T47D (cell line): Measurements from ENCODE around the gene FBXL7.

ENCODE experiments used
- DNase-seq, 2 experiments: peaks; one replicate each; pipeline versions ENCODE4 v3.0.0 to v3.0.0-alpha.2; 2011 to 2012; ENCODE audit warnings: low read depth in 1 of 2, low spot score in 1 of 2
- JUND ChIP-seq: IDR thresholded peaks from 2 replicates; pipeline ENCODE4 v1.6.1; 2012; ENCODE audit warnings: low read depth
- in situ Hi-C: cut with HindIII; loops from 2 replicates; pipeline ENCODE4 v1.10.0; 2016; ENCODE audit warnings: low sequenced_read_pairs, low pct_unique_long_range_greater_than_20kb

Gene FBXL7

DNA sequence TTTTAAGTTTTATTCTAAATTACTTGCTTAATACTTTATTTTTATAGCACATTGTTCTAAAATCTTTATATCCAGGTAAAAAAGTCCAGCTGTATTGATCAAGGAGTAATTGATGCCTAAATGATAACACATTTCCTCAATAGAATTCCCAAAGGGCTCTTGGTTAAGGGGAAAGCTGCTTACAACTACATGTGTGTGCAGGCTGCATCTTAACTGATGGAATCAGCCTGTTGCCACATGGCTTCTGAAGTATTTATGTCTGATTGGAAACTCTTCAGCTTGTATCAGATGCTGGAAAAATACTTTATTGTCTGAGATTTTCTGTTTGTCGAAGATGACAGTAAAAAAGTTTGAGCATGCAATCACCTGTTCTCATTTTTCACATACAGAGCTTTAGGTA lies 182.6 kb downstream of the FBXL7 start:
- no peak for TF ChIP-seq JUND
- in situ Hi-C loops: no loop called here
- no peak for DNase-seq

- DNase-seq: no peak
- in situ Hi-C loops: no loop called here
- TF ChIP-seq JUND: no peak
These were observed 183.4 kb downstream of the FBXL7 start for GRCh38 chr5:15683332-15683731.

DNA sequence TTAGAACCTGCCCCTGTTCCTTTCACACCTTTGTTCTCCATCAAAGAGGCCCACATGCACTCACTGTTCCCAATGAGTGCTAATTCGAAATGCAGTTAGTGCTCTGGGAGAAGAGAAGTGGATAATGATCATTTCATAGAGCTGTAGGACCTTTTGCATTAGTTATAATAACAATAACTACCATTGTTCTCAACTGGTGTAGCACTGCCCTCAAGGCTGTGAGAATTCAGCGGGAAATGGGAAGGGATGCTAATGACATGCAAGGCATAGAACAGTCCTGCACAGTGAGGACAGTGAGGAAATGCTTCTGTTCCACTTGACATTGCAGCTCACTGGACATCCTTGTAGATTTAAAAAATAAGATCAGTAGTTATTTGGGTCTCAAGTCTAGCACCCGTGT lies 187.4 kb downstream of the FBXL7 start:
- no peak for TF ChIP-seq JUND
- in situ Hi-C loops: no loop called here
- no peak for DNase-seq

DNA sequence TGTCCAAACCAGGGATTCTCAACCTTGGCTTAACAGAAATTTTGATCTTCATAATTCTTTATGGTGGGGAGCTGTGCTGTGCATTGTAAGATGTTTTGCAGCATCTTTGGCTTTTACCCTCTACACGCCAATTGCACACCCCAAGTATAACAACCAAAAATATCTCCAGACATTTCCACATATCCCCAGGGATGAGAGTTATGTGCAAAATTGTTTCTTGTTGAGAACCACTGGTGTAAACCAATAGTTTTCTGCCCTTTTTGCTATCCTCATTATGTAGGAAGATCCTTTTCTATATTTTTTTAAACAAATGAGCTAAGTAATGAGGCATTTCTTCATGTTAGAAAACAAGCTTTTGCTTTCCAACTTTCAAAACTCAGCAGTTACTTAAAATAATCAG lies 189.9 kb downstream of the FBXL7 start:
- no peak for DNase-seq
- TF ChIP-seq JUND: no peak
- in situ Hi-C loops: no loop called here

DNA sequence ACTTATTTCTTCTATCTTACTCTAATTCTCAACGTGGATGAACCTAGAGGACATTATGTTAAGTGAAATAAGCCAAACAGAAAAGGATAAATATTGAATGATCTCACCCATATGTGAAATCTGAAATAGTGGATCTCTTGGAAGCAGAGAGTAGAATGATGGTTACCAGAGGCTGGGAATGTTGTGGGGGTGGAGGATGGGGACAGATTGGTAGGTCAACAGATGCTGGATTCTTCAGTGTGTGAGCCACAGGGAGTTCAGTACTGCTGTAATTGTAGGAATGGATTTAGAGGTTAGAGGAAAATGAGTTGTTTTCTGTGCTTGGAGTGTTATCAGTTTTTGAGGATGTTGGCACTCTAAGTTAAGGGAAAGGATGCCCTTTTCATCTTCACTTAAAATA lies 190.6 kb downstream of the FBXL7 start:
- DNase-seq: no peak
- in situ Hi-C loops: no loop called here
- no peak for TF ChIP-seq JUND

DNA sequence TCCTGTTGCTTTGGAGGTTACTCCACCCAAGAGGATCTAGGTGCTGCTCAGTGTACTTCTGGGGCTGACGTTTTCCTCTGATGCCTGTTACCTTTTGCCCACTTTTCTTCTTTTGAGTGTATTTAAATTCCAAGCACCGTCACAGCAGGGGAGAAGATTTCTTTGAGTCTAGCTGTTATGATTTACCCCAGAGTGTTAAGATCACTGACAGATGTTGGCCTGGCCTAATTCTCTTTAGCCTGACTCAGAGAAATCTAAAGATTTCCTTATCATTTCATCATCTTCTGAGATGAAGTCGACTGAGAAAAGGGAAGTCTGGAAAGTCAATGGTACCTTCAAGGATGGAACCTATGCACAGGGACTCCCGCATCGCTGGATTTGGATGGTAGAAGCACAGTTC lies 191.5 kb downstream of the FBXL7 start:
- no peak for TF ChIP-seq JUND
- in situ Hi-C loops: no loop called here
- DNase-seq: no peak

- in situ Hi-C loops: no loop called here
- no peak for DNase-seq
These were observed 192.9 kb downstream of the FBXL7 start for GRCh38 chr5:15692706-15693381.

DNA sequence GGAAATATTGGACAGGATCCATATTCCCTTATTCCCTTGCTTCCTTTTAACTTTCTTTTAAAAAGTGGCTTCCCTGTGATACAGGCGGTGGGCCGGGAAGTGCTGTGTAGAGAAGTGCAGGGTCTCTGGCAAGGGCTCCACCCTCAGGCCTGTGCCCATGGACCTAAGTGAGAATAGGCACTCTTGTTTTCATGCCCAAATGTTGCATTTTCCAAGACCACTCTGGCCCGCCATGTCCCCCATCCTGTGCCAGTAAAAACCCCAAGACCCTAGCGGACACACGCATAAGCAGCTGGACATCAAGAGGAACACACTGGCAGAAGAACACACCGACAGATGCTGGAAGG lies 193.4 kb downstream of the FBXL7 start:
- no peak for DNase-seq
- in situ Hi-C loops: no loop called here
- no peak for TF ChIP-seq JUND

More at GRCh38 chr5:15692706-15693381, 192.9 kb downstream of the FBXL7 start:
- no peak for TF ChIP-seq JUND

GRCh38 chr5:15693933-15694332 lies 194.0 kb downstream of the FBXL7 start:
- in situ Hi-C loops: no loop called here
- TF ChIP-seq JUND: no peak
- DNase-seq: no peak

DNA sequence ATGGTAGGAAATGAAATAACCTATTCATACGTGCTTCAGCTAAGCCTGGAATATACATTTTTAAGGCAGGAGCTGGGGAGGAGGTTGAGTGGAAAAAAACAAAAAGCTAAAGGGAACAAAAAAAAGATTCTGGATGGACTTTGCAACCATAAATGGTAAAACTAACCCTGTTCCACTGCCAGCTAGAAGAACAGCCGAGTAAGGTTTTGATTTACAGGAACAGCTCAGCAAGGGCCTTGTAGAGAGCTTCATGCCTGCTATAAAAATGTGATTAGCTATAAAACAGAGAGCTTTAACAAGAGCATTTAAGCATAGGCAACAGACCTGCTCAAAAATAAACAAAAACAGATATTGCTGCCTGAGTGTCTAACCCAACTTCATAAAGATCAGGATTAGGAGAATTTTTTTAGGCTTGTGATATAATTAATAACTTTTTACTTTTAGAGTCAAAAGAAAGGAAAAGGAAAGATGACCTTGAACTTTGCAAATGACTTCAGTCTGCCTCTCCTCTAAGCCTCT lies 194.8 kb downstream of the FBXL7 start:
- TF ChIP-seq JUND: no peak
- DNase-seq: no peak
- in situ Hi-C loops: no loop called here

GRCh38 chr5:15695215-15695731 lies 195.3 kb downstream of the FBXL7 start:
- no peak for DNase-seq
- TF ChIP-seq JUND: no peak
- in situ Hi-C loops: no loop called here

DNA sequence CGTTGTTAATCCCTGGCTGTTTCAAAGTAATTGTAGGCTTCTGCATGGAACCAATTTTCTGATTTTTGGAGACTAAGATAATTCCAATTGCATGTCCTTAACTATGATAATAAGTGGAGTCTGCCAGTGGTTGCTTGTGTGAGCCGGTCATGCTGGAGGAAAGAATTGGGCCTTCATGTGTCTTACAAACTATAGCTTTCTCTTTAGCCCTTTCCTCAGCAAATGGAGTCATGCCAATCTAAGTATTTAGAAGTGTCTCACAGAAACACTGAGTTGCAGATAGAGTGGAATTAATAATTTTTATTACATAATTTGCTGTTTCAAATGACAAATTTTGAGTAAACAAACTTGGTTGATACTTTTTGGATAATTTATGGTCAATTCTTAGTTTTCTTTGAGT lies 200.4 kb downstream of the FBXL7 start:
- in situ Hi-C loops: no loop called here
- no peak for TF ChIP-seq JUND
- DNase-seq: no peak

- in situ Hi-C loops: no loop called here
- TF ChIP-seq JUND: no peak
- no peak for DNase-seq
These were observed 202.1 kb downstream of the FBXL7 start for GRCh38 chr5:15702102-15702501.

- in situ Hi-C loops: no loop called here
- DNase-seq: no peak
- no peak for TF ChIP-seq JUND
These were observed 203.9 kb downstream of the FBXL7 start for GRCh38 chr5:15703901-15704300.
